Measurements from ENCODE around the gene ROGDI.

DNA sequence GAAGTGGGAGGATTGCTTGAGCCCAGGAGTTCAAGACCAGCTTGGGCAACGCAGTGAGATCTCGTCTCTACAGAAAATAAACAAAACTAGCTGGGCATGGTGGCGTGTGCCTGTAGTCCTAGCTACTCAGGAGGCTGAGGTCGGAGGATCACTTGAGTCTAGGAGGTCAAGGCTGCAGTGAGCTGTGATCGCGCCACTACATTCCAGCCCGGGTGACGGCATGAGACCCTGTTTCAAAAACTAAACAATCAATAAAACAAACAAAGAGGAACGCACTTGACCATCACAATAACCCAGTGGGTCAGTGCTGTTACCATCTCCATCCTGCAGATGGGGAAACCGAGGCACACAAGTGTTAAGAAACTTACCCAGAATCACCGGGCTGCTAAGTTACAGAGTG, 49.2 kb downstream of the ROGDI start:
- TF ChIP-seq, protein P1, sequence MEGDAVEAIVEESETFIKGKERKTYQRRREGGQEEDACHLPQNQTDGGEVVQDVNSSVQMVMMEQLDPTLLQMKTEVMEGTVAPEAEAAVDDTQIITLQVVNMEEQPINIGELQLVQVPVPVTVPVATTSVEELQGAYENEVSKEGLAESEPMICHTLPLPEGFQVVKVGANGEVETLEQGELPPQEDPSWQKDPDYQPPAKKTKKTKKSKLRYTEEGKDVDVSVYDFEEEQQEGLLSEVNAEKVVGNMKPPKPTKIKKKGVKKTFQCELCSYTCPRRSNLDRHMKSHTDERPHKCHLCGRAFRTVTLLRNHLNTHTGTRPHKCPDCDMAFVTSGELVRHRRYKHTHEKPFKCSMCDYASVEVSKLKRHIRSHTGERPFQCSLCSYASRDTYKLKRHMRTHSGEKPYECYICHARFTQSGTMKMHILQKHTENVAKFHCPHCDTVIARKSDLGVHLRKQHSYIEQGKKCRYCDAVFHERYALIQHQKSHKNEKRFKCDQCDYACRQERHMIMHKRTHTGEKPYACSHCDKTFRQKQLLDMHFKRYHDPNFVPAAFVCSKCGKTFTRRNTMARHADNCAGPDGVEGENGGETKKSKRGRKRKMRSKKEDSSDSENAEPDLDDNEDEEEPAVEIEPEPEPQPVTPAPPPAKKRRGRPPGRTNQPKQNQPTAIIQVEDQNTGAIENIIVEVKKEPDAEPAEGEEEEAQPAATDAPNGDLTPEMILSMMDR (IDR thresholded peaks at IDR 0.05), result no peak
- no peak for TF ChIP-seq POLR2A (IDR thresholded peaks at IDR 0.05)
